Stimulated activated naive CD8-positive, alpha-beta T cell treated with anti-CD3 and anti-CD28 coated beads, Interleukin-15, amount 100 ng/mL, for 72 hours (primary cell): ENCODE results near the gene GSPT1.
A peak's percentile ranks its signal among the peaks of the same experiment; 100 is the strongest.
"Not testable (repeated sequence)": the region's sequence is repeated elsewhere in the genome, so short reads cannot be mapped to it uniquely, and the experiment has no call there.

Experiments
- ATAC-seq: fragments of 150-1000 bp; cut with Tn5 transposase; 2 replicates; pipeline ENCODE4 v1.10.0; 2021; ENCODE audit warnings: mild to moderate bottlenecking, moderate library complexity
- DNase-seq, 2 donors: peaks; one replicate each; pipeline ENCODE4 v3.0.0; 2021 to 2022
- H3K27ac Mint-ChIP-seq, 2 donors: one replicate each; pipeline ENCODE4 v1.8.0; 2022; ENCODE audit warnings: mild to moderate bottlenecking in 2 of 2, mixed read lengths in 2 of 2, moderate library complexity in 2 of 2
- H3K27me3 Mint-ChIP-seq: one replicate; pipeline ENCODE4 v1.8.0; 2022; ENCODE audit warnings: mixed read lengths
- H3K4me1 Mint-ChIP-seq: one replicate; pipeline ENCODE4 v1.8.0; 2022; ENCODE audit warnings: mild to moderate bottlenecking, mixed read lengths
- H3K4me3 Mint-ChIP-seq, 2 donors: one replicate each; pipeline ENCODE4 v1.8.0; 2022; ENCODE audit warnings: mild to moderate bottlenecking in 2 of 2, mixed read lengths in 2 of 2, moderate library complexity in 1 of 2
- H3K9me3 Mint-ChIP-seq, 2 donors: one replicate each; pipeline ENCODE4 v1.8.0; 2022; ENCODE audit warnings: mixed read lengths in 2 of 2

Gene GSPT1

DNA sequence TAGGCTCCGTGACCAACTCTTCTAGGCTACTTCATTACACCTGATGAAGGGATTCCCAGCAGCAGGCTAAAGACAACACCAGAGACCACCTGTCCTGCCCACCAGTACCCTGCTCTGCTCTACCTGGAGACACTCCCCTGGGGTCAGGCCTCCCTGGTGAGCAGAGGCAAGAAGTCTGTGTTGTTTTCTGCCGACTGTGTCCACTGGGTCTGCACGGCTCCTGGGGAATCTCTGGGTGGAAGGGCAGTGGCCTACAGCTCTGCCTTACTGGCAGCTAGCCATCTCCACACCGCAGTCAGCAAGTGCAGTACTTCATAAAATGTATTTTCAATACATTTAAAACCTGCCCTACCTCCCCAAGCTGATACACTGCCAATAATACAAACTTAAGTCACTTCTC is 71.3 kb downstream of the GSPT1 start:
- Mint-ChIP-seq H3K4me1 (peaks cover 39% of the 10 kb centered on the region), H3K27ac (peak overlapping the region in 1 of 2 donors; percentile 68), H3K9me3 (no peaks in the 10 kb centered on the region), H3K4me3 (no peak overlapping the region), H3K27me3 (no peaks in the 10 kb centered on the region)
- no peak for DNase-seq
- no peak for ATAC-seq

DNA sequence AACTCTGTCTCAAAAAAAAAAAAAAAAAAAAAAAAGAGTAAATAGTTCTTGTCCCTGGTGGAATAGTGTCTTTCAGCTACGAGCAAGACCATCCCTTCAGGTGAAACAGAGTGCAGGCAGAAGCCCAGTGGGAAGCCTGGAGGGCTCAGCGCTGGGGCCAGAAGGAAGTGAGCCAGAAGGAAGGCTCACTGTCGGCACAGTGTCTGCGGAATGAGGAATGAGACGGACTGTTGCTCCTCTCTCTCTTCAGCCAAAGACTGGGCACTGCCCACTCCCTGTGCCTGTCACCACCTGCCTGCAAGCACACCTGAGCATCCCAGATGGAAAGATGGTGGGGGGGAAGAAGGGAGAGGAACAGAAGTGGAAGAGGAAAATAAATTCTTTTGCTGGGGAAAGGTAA is 71.9 kb downstream of the GSPT1 start:
- Mint-ChIP-seq H3K27ac (peak overlapping the region in 1 of 2 donors; percentile 25), H3K4me3 (no peak overlapping the region)
- ATAC-seq: no peak

DNA sequence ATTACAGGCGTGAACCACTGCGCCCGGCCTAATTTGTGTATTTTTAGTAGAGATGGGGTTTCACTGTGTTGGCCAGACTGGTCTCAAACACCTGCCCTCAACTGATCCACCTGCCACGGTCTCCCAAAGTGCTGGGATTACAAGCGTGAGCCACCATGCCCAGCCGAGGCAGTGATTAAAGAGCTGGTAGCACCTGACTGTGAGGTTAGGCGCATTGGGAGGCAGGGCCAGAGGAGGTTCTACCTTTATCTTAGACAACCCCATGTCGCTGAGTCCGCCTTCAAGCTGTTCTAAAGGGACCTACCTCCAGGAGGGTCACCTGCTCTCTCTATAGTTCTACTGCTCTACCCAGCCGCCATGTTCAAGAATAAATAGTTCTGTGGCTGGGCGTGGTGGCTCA is 72.5 kb downstream of the GSPT1 start:
- ATAC-seq (no peak), DNase-seq (no peak)
- peaks cover 28% of the 10 kb centered on the region for H3K4me1 Mint-ChIP-seq
- H3K27ac Mint-ChIP-seq: peak overlapping the region in 1 of 2 donors; percentile 68
- no peaks in the 10 kb centered on the region for H3K27me3 Mint-ChIP-seq
- no peaks in the 10 kb centered on the region for H3K9me3 Mint-ChIP-seq
- H3K4me3 Mint-ChIP-seq: no peak overlapping the region

More for the DNA sequence above, 71.9 kb downstream of the GSPT1 start:
- DNase-seq: no peak
- Mint-ChIP-seq H3K9me3 (no peaks in the 10 kb centered on the region), H3K4me1 (peaks cover 35% of the 10 kb centered on the region), H3K27me3 (no peaks in the 10 kb centered on the region)

DNA sequence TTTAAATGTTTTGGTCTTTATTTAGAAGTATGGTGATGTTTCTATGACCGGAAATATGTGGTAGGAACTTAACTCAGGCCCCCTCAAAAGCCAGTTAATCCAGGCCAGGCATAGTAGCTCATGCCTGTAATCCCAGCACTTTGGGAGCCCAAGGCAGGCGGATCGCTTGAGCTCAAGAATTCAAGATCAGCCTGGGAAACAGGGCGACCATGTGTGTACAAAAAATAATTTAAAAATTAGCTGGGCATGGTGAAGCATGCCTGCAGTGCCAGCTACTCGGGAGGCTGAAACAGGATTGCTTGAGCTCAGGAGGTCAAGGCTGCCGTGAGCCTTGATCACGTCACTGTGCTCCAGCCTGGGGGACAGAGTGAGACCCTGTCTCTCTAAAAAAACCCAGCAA is 74.7 kb downstream of the GSPT1 start:
- Mint-ChIP-seq H3K4me1 (peaks cover 19% of the 10 kb centered on the region), H3K27ac (no peak overlapping the region), H3K4me3 (no peak overlapping the region), H3K27me3 (no peaks in the 10 kb centered on the region), H3K9me3 (no peaks in the 10 kb centered on the region)
- no peak for ATAC-seq
- no peak for DNase-seq

DNA sequence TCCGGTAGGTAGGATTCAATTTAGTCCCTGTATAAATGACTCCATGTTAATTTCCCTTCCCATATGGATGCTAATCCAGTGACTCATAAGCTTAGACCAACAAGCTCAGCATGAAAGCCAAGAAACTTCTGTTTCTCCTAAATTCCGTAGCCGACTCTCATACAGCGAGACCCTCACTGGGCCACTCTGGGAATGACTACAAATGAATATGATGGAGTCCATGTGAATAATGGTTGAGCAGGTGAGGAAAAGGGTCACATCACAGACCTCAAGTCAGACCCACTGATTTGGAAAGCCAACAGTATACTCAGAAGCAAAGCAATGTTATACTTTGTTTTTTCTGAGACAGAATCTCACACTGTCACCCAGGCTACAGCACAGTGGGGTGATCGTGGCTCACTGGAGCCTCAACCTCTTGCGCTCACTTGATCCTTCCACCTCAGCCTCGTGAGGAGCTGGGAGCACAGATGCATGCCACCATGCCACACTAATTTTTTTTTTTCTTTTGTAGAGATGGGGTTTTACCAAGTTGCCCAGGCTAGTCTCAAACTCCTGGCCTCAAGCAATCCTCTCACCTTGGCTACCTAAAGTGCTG is 79.0 kb downstream of the GSPT1 start:
- H3K4me1 Mint-ChIP-seq: no peaks in the 10 kb centered on the region
- ATAC-seq (no peak), DNase-seq (no peak)
- H3K4me3 Mint-ChIP-seq: no peak overlapping the region
- H3K27ac Mint-ChIP-seq: no peak overlapping the region
- H3K9me3 Mint-ChIP-seq: no peaks in the 10 kb centered on the region
- no peaks in the 10 kb centered on the region for H3K27me3 Mint-ChIP-seq

DNA sequence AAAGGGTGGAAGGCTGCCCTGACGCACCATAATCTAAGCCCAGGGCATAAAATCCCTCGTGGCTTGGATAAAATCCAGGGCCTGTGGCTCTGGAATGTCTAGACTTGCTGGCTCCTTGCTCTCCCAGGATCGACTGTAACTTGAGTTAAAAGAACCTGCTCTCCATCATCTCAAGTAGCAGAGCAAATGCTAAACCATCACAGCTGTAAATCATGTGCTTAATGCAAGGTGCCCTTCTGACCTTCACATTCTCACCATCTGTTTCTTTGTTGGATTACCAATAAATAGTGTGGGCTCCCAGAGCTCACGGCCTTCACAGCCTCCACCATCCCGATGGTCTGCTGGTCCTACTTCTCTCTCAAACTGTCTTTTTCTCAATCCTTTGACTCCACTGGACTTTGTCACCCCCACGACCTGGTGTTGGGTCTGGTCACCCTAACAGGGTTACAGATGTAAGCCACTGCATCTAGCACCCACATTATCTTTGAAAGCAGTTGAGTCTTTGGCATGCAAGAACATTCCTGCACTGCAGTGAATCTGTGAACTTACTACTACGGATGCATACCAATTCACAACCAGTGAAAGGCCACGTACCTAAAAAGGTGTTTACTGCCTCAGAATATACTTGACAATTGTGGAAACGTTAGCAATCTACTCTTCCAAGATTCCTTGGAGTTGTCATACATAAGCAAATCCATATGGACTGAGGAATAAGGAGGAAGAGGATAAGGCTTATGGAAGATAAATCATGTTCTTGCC is 79.7 kb downstream of the GSPT1 start:
- no peak overlapping the region for H3K27ac Mint-ChIP-seq

DNA sequence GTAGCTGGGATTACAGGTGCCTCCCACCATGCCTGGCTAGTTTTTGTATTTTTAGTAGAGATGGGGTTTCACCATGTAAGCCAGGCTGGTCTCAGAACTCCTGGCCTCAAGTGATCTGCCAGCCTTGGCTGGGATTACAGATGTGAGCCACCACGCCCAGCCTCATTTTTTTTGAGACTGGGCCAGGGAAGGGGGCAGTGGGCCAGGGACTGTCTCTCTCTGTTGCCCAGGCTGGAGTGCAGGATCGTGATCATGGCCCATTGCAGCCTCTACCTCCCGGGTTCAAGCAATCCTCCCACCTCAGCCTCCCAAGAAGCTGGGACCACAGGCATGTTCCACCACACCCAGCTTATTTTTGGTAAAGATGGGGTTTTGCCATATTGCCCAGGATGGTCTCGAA is 80.4 kb downstream of the GSPT1 start:
- DNase-seq (no peak), ATAC-seq (peak; percentile 45)
- no peaks in the 10 kb centered on the region for H3K9me3 Mint-ChIP-seq
- no peak overlapping the region for H3K27ac Mint-ChIP-seq
- H3K4me3 Mint-ChIP-seq: no peak overlapping the region
- no peaks in the 10 kb centered on the region for H3K27me3 Mint-ChIP-seq
- H3K4me1 Mint-ChIP-seq: no peaks in the 10 kb centered on the region

More for the DNA sequence above, 79.7 kb downstream of the GSPT1 start:
- ATAC-seq (no peak), DNase-seq (no peak)
- H3K9me3 Mint-ChIP-seq: no peaks in the 10 kb centered on the region
- no peaks in the 10 kb centered on the region for H3K27me3 Mint-ChIP-seq
- H3K4me3 Mint-ChIP-seq: no peak overlapping the region
- H3K4me1 Mint-ChIP-seq: no peaks in the 10 kb centered on the region

DNA sequence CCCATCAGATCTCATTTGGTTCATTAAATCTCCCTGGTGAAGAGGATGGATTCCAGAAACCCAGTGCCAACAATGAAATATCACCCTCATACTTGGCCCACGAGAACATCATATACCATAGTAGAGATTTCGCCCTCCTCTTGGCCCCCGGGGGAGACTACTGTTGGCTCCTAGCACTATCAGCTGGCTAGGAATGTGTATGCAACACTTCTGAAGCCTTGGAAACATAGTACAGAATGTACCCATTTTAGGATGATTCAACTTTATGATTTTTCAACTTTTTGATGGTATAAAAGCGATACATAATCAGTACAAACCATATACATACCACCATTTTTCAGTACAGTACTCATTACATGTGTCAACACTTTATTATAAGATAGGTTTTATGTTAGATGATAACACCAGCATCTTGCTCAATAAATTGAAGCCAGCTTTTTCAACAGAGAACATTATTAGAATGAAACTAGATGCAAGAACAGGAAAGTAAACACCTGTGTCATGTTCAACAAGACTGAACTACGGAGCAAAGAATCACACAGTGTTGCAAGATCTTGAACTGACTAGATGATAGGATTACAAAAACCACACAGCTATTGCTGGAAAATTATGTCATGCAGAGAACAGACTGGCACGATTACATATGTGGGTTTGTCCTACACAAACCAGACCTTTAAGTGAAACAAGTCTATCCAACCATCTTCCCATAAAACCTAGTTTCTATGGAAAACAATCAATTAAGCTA is 81.6 kb downstream of the GSPT1 start:
- Mint-ChIP-seq H3K27ac (no peak overlapping the region), H3K9me3 (no peaks in the 10 kb centered on the region), H3K27me3 (no peaks in the 10 kb centered on the region), H3K4me1 (no peaks in the 10 kb centered on the region), H3K4me3 (no peak overlapping the region)
- ATAC-seq: peak; percentile 23
- no peak for DNase-seq

DNA sequence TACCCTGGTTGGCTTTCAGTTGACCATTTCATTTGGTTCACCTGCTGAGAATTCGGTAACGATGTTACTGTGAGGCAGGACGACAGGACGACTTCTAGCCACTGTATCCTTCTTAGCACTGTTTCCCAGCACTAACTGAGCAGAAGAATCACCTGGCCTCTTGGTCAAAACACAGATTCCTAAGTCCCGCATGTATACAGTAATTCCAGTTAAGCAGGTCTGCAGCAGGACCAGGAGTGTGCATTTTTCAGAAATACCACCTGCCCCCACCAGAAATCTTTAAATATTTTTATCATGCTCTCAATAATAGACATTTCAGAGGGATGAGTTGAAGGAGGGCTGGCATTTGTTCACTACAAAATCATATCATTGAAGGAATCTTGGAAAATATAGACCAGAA is 87.1 kb downstream of the GSPT1 start:
- ATAC-seq (no peak), DNase-seq (no peak)
- no peaks in the 10 kb centered on the region for H3K4me1 Mint-ChIP-seq
- no peak overlapping the region for H3K27ac Mint-ChIP-seq
- no peaks in the 10 kb centered on the region for H3K27me3 Mint-ChIP-seq
- H3K9me3 Mint-ChIP-seq: no peaks in the 10 kb centered on the region
- H3K4me3 Mint-ChIP-seq: no peak overlapping the region

DNA sequence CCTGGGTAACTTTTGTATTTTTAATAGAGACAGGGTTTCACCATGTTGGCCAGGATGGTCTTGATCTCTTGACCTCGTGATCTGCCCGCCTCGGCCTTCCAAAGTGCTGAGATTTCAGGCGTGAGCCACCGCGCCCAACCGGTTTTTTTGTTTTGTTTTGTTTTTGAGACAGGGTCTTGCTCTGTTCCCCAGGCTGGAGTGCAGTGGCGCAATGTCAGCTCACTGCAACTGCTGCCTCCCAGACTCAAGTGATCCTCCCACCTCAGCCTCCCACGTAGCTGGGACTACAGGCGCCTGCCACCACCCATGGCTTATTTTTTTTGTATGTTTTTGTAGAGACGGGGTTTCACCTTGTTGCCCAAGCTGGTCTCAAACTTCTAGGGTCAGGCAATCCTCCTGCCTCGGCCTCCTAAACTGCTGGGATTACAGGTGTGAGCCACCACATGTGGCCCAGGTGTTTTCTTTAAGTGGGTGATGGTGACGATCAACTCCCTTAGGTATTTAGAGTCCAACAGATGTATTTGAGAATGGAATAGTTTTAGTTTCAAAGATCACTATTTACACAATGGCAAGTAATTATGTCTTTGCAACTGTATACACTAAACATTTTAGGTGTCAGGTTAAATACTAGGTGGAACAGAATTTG is 90.1 kb downstream of the GSPT1 start:
- not testable (repeated sequence) for H3K4me3 Mint-ChIP-seq, ATAC-seq, H3K27ac Mint-ChIP-seq, H3K27me3 Mint-ChIP-seq, H3K9me3 Mint-ChIP-seq, H3K4me1 Mint-ChIP-seq, DNase-seq

DNA sequence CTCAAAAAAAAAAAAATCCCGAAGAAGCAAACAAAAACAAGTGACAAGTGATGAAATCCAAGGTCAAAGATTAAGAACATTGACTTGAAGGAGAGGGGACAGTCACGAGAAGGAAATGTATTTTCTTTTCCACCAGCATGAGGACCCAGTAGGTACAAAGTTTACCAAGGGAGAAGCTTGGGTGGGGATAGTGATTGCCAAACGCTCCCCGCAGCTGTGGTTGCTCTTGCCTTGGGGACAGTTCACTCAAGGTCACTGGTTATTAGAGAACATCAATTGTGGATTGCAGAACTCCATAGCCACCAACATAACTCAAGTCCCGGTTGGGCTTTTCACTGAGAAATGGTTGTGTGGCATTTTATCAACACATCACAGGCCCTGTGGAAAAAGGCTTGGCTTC is 91.4 kb downstream of the GSPT1 start:
- Mint-ChIP-seq H3K4me3 (no peak overlapping the region), H3K4me1 (no peaks in the 10 kb centered on the region)

DNA sequence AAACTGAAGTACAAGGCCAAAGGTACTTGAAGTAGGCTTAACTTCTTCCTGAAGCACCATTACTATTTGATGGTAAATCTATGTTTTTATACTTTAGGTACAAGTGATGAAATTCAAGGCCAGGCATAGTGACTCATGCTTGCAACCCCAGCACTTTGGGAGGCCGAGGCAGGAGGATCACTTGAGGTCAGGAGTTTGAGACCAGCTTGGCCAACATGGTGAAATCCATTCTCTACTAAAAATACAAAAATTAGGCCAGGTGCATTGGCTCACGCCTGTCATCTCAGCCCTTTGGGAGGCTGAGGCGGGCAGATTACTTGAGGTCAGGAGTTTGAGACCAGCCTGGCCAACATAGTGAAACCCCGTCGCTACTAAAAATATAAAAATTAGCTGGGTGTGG is 92.1 kb downstream of the GSPT1 start:
- not testable (repeated sequence) for H3K9me3 Mint-ChIP-seq, H3K27ac Mint-ChIP-seq, H3K27me3 Mint-ChIP-seq, H3K4me1 Mint-ChIP-seq, H3K4me3 Mint-ChIP-seq, DNase-seq, ATAC-seq

More for the DNA sequence above, 91.4 kb downstream of the GSPT1 start:
- Mint-ChIP-seq H3K9me3 (no peaks in the 10 kb centered on the region), H3K27me3 (no peaks in the 10 kb centered on the region), H3K27ac (no peak overlapping the region)
- DNase-seq: no peak
- ATAC-seq: no peak

DNA sequence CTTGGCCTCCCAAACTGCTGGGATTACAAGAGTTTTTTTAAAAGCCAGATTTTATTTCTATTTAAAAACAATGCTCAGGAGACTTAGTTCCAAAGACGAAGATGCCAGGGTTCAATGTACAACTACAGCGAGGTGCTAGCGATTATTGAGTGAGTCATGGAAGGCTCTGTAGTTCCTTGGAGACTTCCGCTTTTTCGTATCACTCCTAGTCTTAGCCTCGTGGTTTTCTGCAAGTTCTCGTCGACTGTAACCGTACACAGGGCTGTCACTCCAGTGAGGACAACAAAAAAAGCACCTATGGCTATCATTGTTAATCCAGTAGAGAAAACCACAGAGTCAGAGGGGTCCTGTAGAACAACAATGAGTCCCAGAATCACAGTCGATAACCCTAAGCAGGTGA is 96.0 kb downstream of the GSPT1 start:
- Mint-ChIP-seq H3K4me1 (no peaks in the 10 kb centered on the region), H3K27ac (no peak overlapping the region), H3K4me3 (no peak overlapping the region), H3K9me3 (no peaks in the 10 kb centered on the region), H3K27me3 (no peaks in the 10 kb centered on the region)
- ATAC-seq (no peak), DNase-seq (no peak)

DNA sequence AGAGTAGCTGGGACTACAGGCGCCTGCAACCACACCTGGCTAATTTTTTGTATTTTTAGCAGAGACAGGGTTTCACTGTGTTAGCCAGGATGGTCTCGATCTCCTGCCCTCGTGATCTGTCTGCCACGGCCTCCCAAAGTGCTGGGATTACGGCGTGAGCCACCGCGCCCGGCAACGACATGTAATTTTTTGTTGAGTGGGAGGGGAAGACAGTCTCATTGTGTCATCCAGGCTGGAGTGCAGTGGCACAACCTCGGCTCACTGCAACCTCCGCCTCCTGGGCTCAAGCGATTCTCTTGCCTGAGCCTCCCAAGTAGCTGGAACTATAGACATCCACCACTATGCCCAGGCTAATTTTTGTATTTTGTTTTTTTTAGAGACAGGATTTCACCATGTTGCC is 96.8 kb downstream of the GSPT1 start:
- H3K4me3 Mint-ChIP-seq, ATAC-seq, H3K4me1 Mint-ChIP-seq, H3K27ac Mint-ChIP-seq, DNase-seq, H3K27me3 Mint-ChIP-seq, H3K9me3 Mint-ChIP-seq: not testable (repeated sequence)
